Globus pallidus (tissue), 1 donor: ENCODE data around the gene TRPV5.

Experiments
- DNase-seq: peaks from one replicate; pipeline ENCODE4 v3.0.0-alpha.2; 2015; ENCODE audit warnings: low spot score

TRPV5 gene

DNA sequence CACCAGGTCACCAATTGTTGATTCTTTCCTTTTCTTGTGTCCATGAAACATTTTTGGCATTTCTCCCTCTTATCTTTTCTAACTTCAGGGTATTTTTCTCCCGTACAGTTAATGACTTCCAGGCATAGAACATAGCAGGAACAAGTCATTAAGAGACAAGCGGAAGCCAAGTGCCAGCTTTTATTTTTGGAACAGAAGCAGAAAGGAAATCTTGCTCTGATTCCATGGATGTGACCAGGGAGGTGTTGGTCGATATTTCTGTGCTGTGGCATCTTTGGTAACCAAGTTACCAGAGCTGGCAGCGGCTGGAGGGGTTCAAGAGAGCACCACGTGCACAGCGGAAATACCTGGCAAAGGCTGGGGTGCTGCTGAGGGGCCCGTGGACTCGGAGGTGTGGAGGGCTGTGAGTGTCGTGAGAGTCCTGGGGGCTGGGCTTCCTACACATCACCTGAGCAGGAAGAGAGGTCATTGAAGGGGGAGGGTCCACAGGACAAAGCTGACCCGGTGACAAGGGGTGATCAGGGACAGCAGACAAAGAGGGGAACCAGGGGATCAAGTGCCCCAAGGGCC lies 7.5 kb upstream of the TRPV5 start:
- no peak for DNase-seq

DNA sequence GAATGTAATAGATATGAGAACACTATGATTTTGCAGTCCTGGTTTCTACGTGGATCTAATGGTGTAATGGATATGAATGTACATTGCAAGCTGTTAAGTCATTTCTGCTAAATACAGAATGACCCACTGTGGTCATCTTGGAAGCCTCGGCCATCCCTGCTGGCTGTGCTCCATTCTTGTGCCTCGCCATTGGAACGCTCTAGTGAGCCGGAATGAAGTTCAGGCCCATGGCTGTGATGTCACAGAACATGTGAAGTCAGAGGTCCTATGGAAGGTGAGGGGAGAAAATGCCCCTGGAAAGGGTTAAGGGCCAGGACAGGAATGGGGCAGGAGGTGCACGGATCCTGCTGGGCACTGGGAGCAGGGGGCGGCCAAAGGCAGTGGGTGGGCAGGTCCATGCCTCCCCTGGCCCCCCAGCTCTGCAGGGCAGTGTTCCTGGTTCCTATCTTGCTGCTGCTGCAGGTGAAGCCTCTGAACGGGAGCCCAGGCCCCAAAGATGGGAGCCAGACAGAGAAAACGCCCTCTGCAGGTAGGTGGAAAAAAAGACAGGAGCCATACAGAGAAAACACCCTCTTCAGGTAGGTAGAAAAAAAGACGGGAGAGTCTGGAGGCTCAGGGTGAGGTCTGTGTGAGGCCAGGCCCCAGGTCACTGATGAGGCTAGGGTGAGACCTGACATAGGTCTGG lies 5.8 kb upstream of the TRPV5 start, which contains the start of gene LLCFC1:
LLCFC1 (plus strand) TSS at position 259 of the 685 bp plus-strand sequence; CDS start at position 397, 138 bp downstream.
- no peak for DNase-seq

DNA sequence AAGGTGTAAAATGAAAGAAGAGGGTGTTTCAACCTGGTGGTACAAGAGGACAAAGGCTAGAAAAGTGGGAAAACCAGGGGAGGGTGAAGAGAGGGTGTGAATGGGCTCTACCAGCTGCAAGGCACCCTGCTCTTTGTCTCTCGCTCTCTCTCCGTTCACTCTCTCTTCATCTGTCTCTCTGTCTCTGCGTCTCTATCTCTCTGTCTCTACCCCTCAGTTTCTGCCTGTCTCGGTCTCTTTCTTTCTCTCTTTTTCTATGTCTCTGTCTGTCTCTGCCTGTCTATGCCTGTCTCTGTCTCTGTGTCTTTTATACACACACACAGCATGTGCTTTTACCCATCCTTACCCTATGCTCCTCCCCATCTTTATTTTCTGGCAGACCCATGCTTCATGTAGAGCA lies 5.1 kb upstream of the TRPV5 start:
- DNase-seq, result no peak

DNA sequence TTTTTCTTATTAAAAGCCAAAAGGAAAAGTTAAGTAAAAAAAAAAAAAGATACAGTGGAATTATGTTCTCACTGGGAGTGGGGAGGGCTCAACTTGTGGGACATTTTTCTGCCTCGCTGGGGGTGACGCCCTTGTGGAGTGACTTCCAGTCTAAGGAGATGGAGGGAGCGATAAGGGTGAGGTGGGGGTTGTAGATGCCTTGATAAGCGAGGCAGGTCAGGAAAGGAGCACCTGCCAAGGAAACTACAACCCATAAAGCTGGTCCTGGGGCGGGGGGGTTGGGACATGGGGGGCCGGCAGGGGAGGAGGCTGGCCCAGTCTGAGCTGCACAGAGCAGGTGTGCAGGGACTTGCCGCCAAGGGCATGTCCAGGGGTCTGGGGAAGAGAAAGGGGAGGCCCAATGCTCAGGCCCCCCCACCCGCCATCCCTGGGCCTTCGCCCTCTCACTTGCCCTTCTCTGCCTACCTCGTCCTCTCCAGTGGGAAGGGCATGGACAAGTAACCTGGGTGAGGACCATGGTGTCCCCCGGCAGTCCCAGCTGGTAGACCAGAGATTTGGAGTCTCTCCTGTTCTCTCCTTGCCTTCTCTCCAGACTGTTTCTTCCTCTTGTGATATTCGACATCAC lies 2.5 kb upstream of the TRPV5 start:
- DNase-seq, result no peak

DNA sequence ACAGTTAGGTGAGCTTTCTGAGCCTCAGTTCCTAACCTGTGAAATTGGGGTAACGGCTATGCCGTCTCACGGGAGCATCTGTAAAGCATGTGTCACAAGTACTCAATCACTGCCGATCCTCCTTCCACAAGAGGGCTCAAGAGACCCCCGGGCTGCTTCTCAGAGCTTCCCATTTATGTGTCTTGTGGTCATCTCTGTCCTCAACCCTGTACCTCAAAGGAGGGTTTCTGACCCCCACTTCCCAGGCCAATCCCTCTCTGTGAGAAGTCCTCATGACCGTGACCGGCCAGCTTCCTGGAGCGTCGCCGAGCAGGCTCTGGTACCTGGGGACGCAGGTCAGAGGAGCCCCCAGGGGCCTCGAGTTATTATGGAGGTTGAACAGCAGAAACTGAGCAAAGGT lies 510 bp upstream of the TRPV5 start:
- no peak for DNase-seq

DNA sequence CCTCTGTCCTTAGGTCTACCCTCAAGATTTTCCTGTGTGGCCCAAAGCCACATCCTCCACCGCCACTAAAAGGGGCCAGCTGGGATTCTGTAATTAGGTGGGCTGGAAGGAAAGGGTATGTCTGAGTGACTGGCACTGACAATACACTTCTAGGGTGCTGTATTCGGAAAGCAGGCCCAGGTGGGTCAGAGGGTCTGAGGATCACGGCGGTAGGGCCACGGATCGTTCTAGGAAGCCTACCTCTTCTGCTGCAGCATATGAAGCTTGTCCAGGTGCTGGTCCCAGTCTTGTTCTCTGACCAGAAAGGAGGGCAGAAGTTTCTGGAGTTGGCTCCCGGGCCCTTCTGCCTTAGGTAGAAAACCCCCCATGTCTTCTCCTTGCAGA lies 462 bp downstream of the TRPV5 start:
- no peak for DNase-seq

DNA sequence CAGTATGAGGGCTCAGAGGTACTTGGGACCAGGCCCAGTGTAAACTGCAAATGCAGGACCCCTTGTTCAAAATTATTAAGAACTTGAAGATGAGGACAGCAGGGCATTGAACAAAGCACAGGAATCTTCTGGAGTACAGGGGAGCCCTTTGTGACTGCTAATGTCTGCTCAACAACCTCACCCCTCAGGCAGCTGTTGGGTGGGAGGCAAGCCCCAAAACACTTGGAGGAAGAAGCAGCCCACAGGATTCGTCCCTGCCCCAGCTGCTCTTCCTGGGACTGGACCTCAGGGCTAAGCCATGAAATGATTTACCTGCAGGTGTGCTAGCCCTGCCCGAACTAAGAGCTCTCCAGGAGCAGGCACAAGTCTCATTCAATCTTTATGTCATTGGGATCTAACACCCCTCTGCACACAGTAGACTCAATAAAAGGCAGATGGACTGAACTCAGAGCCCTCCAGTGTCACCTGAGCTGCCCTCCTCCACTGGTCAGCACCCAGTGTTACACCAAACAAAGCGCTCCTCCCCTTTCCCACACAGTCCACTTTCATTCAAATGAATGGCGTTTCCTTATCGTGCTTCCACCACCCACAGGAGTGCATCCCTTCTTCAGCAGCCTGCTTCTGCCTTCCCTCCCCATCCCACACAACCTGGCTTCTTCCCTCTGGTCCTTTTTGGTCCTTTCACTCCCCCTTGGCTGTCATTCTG lies 1.0 kb downstream of the TRPV5 start:
- no peak for DNase-seq

DNA sequence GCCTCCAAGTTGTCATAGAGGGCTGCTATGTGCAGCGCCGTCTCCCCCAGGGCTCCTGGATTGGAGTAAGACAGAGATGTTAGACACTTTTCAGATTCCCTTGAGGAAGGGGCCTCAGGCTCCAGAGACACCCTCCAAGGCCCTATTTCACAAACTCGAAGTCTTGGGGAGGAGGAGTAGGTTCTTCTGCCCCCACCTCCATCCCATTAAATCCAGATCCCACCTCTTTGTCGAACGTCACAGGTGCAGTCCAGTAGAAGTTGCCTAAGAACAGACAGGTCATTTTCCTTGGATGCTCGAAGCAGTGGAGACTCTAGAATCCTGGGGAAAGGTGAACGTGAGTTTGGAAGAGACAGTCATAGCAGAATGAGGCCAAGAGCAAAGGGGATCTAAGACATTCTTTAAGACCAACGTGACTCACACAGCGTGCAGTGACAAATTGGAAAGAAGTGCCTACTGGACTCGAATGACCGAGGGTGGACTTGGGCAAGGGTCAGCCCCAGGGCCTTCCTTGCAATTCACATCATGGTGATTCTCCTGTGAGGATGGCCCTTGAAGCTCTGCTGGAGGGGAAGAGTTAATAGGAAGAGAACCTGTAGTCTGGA lies 3.3 kb downstream of the TRPV5 start:
- no peak for DNase-seq

DNA sequence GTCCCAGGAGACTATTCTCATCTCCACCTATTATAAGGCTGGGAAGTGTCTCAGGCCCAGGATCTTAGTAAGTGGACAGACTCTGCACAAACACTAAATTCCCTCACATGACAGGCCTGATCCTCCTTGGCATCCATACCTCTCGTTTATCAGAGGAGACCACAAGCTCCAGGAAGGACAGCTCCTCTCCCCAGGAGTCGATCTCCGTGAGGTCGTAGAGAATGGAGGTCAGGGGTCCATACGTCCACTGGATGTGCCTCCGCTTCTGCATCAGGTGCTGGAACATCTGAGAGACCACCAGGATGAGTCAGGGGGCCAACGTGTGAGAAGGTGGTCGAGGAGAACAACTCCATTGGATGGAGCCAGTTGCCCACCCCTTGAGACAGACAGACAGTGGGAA lies 5.6 kb downstream of the TRPV5 start:
- DNase-seq, result no peak

DNA sequence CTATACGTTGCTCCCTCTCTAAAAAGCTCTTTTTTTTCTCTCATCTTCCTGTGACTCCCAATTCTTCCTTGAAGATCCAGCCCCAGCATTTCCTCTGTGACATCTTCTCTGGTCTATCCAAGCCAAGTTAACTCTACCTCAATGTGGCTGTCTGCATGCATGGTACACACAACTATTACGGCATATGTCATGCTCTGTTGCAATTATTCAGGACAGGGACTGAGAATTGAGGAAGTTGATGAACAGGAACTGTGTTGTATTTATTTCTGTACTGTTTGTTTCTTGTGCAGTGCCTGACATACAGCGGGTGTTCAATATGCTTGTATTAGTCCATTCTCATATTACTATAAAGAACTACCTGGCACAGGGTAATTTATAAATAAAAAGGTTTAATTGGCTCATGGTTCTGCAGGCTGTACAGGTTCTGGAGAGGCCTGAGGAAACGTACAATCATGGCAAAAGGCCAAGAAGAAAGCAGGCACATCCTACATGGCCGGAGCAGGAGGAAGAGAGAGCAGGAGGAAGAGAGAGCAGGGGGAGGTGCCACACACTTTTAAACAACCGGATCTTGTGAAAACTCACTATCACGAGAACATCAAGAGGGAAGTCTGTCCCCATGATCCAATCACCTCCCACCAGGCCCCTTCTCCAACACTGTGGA lies 6.3 kb downstream of the TRPV5 start:
- DNase-seq, result peak; percentile 12

DNA sequence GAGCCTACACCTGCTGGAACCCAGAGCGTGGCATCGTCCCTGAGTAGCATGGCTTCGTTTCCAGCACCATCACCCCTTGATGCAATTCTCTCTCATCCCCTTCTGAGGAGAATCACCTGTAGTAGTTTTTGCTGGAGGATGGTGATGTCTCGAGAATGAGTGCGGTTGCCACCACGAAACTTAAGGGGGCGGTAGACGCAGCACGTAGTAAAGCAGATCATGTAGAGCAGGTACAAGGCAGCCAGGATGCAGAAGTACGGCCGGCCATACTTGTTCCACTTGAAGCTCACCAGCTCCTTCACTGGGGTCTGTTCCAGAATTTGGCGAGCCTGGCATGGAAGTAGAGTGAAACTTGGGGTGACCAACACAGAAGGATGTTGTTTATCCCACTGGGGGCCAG lies 8.1 kb downstream of the TRPV5 start:
- DNase-seq, result no peak

DNA sequence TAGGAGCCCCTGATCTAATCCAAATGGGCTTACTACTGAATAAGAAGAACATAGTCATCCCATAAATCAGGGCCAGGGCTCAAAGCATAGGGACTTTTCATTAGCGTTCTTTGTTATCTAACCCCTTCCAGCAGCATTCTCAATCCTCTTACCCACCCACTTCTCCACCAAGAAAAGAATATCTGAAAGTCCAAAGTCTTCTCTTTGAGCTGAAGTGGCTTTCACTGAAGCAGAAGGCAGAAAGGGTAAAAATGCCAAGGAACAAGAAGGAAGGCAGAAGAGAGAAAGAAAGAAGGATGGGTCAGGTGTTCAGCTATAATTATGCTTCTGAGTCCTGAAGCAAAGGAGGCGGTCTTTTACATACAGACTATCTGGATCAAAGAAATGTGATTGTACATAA lies 10.2 kb downstream of the TRPV5 start:
- DNase-seq, result no peak

DNA sequence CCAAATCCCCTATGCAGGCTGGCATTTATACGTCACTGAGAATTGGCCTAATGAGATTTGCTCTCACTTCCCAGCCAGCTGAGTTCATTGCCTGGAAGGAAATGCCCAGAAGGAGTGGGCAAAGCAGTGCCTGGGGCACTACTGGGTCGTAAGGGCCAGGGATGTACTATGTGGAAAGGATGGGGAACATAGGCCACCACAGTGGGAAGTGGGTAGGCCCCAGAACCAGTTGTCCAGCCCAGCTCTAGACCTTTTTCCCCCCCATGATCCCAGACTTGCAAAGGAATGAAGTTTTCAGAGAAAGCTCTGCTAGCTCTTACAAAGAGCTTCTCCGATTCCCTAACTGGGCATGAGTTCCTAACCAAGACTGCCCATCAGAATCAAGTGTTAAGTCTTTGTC lies 13.9 kb downstream of the TRPV5 start:
- no peak for DNase-seq

DNA sequence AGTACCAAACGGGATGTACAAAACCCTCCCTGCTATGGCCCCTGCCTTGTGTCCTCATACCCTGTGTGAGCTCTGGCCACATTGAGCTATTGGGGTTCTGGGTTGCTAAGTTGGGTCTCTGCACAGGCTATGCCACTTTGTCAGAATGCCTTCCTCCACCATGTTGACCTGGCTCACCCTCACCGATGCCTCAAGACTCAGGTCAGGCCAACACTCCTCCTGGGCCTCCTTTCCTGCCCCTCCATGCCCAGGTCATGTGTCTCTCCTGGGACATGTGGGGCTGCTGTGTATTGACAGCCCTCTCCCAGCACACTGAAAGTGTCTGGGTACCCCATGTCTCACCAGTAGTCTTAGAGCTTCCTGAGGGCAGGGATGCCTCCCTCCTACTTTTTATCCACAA lies 14.6 kb downstream of the TRPV5 start:
- no peak for DNase-seq

DNA sequence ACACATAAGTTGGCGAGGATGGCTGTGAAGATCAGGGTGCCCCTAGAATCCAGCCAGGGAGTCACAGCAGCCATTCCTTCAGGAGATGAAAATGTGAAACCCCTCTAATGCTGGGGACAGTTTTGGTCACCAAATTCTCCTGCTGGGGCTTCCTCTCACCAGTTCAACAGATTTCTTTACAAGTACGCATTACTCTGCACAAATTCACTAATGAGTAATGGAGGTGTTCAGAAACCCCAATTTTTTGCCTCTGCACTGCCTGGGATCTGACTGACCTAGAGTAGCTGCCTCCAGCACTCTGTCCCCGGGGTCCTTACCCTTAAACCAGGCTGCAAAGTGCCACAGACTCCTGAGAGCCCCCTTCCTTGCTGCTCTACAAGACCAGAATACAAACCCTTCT lies 16.1 kb downstream of the TRPV5 start:
- DNase-seq, result no peak

DNA sequence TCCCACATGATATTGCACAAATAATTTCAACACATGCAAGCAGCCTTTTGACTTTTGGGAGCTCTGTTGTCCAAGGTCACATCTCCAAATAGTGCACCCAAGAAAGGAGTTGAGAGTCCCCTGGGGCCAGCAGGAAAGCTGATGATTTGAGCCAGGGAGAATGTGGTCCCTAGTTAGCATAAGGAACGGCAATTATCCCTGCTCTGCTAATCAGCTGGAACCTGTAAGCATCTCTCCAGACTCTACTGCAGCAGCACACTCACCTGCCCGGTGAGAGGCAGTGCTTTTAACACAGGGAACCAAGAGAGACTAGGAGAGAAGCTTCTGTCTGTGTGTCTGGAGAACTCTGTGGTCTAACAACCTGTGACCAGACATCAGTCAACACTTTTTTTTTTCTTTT lies 17.0 kb downstream of the TRPV5 start:
- no peak for DNase-seq

DNA sequence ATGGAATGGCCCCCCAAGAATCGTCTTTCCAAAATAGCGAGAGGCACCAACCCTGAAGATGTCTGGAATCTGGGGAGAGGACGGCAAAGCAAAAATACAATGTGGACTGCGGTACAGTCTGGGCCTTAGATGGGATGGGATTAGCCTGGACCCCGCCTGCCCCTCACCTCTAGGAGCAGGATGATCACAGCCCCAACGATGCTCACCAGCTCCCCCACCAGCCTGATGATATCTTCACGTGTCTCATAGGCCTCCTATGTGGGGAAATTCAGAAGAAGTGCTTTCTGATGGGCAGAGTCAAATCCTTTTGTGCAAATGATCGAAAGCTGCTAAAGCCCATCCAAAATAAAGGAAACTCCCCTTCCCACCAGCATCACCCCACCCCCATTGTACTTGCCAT lies 18.2 kb downstream of the TRPV5 start:
- no peak for DNase-seq

DNA sequence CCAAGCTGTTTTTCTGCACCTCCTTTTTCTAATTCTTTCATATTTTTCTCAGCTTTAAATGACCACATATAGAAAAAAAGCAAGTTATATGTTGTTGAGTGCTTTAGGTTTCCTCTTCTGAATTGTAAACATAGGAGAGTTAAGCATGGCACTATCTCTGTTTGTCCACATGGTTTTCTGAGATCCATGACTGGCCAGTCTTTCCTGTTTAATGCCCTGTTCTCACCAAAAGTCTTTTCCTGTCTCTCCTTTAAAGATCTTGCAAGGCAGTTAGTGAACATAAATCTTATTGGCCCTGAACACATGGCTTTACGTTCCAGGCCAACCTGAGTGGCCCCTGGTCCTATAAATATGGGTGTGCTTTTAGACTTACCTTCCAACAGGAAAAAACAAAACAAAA lies 19.4 kb downstream of the TRPV5 start:
- no peak for DNase-seq

DNA sequence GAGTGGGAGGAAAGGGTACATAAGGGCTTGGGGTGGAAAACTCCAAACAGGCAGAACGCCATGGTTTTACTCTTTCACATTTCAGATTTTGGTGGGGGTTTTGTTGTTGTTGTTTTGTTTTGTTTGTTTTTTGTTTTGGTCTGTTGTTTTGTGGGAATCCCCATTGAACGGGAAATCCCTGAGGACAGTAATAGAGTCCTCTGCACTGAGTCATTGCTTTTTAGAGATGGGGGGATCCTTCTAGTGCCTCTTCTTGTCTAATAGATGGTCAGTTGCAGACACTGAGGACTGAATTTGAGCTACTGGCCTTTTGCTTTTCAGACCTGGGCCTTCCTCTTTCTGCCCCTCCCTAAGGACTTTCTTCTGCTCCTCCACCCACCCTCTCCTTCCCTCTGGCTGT lies 20.0 kb downstream of the TRPV5 start:
- DNase-seq, result no peak

DNA sequence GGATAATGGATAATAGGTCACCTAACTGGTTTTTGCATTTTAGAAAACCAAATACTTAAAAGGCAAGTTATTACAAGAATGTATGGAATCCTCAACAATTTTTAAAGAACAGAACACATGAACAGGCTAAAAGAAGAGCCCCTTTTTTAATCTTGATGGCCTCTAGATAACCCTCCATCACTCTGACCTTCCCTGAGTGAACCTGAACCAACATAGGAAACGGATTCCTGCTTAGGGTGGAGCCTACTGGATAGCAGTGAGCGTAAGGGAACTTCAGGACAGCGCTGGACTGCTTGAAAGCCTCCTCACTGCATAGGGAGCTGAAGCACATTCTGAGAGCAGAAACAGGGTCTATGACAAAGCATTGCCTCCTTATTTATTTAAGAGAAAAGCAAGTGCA lies 20.5 kb downstream of the TRPV5 start:
- no peak for DNase-seq

DNA sequence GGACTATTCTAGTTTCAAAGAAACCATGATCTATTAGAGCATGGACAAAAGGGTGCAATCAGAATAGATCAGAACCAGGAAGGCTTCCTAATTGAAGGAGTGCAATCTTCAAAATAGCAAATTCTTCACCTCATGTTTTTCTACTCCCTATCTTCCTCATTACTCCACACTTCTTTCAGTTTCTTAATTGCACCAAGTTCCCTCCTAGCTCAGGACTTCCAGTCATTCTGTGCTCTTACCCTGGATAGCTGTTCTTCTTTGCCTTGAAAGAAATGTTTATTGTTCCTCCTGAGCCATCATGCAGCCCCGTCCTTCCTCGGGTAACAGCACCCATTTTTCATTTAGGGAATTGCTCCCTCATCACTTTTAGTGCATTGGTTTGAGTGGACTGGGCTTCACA lies 23.1 kb downstream of the TRPV5 start:
- DNase-seq, result no peak

DNA sequence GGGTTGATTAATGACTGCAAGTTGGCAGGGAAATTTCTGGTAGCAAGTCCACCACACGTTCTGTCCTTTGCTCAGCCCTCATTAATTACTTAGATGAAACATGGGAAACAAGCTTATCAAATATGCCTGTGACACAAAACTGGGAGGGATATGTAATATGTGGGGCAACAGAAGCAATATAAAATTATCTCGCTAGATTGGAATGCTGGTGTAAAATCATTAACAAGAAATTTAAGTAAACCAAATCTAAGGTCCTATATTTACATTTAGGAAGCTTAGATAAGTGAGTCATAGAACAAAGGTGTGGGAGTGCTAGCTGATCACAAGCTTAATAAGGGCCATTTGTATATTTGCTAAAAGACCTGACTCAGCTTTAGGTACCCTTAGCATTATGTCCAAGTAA lies 23.5 kb downstream of the TRPV5 start:
- DNase-seq, result no peak
